ENCODE results near the gene KRT77.

- no peak for TF ChIP-seq CTCF (IDR thresholded peaks at IDR 0.05; ENCODE audit: low read depth, low read length)
- TF ChIP-seq EZH2phosphoT487 (IDR thresholded peaks at IDR 0.05; ENCODE audit: low read depth): no peak
Measured at GRCh38 chr12:52648012-52648550, 55.2 kb downstream of the KRT77 start.

All from OCI-LY3 (cell line).